Fibroblast of lung (primary cell): ENCODE data around the gene RERE.

Source experiments
- CTCF ChIP-seq, 2 donors: IDR thresholded peaks in 1 of 2; conservative IDR thresholded peaks in 1 of 2; 1 replicate in 1 of 2; 2 replicates in 1 of 2; pipeline ENCODE4 v1.5.1; 2011 to 2012; ENCODE audit warnings: low read length in 2 of 2, control low read depth in 1 of 2, inconsistent platforms in 1 of 2, low read depth in 1 of 2, mild to moderate bottlenecking in 1 of 2
- EZH2 ChIP-seq: IDR thresholded peaks from 2 replicates; pipeline ENCODE4 v1.5.1; 2012; ENCODE audit warnings: low read length, control low read depth, mild to moderate bottlenecking; ENCODE audit errors: missing control alignments

GRCh38 chr1:8397511-8397910 is 419.9 kb downstream of the RERE start:
- TF ChIP-seq CTCF (conservative IDR thresholded peaks at IDR 0.05 in 1 of 2, IDR thresholded peaks at IDR 0.05 in 1 of 2; ENCODE audit: low read depth in 1 of 2, low read length in 2 of 2) = no peak
- no peak for TF ChIP-seq EZH2
